T-helper 22 cell (primary cell): ENCODE measurements around the gene OR2V2.
"Not testable (repeated sequence)": the region's sequence is repeated elsewhere in the genome, so short reads cannot be mapped to it uniquely, and the experiment has no call there.

Experiments
- DNase-seq: peaks from one replicate; pipeline ENCODE4 v3.0.0-alpha.2; 2020; ENCODE audit warnings: low read depth

Gene OR2V2

DNA sequence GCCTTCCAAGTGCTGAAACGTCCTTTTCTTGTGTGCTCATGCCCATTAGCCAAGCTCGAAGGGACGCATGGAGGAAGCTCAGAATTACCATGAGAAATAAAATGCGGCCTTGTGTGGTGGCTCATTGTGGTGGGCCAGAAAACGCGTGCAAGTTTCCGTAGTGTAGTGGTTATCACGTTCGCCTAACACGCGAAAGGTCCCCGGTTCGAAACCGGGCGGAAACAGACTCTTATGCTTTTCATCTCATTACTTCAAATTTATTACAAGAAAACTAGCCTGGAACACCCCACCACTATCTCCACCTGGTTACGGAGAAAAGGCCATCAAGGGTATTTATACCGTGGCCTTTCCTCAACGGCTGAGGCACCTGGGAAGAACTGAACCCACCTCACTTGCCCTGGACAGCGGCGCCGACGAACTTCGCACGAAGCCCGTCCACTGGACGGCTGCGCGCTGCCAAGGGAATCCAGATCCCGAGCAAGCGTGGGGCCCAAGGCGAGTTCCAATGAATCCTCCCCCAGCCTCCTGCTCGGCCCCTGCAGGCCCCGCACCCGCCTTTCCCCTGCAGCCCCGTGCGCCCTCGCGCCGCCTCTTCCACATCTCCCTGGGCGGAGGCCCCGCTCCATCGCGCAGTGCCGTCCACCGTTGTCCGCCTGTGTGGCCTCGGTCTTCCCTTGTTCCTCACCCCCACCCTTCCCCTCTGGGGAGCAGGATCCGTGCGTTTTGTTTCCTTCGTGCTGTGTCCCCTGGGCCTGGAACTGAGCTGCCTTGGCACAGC lies 22.3 kb downstream of the OR2V2 start:
- DNase-seq, result not testable (repeated sequence)

DNA sequence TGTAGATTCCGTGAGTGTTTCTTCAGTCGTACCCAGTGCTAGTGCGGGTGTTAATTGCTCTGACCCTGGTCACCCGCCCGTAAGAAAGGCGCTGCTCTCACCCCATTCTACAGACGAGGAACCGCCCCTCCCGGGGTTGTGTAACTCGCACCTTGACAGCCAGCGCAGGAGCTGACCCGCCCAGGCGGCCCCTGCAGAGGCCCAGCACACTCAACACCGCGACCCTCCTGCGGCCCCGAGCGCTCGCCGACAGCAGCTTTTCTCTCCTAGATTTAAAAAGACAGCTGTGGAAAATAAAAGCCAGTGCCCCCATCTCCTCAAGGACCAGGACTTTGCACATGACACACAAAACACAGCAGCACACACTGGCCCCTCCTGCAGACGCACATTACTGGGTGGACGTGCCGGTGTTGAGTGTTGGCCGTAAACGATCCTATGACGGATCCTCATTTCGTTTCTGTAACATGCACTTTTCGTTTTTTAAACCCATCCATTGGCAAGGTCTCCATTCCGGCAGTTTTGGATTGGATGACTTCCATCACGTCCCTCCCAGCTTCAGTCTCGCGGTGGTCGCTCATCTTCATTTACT lies 22.9 kb downstream of the OR2V2 start:
- DNase-seq, result no peak

DNA sequence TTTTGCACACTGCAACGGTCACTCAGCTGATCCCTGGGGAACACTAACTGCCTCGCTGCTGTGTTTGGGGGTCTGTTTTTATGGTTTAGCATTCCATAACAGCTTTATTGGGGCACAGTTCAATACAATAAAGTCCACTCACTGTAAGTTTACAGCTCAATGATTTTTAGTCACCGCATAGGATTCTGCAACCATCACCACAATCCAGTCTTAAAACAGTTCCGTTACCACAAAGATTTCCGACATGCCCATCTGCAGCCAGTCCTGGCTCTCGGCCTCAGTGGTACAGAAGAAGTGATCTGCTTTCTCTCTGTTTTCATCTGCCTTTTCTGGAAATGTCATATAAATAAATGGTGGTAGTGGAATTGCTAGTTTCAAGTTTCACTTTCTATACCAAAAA lies 23.6 kb downstream of the OR2V2 start:
- DNase-seq, result no peak

DNA sequence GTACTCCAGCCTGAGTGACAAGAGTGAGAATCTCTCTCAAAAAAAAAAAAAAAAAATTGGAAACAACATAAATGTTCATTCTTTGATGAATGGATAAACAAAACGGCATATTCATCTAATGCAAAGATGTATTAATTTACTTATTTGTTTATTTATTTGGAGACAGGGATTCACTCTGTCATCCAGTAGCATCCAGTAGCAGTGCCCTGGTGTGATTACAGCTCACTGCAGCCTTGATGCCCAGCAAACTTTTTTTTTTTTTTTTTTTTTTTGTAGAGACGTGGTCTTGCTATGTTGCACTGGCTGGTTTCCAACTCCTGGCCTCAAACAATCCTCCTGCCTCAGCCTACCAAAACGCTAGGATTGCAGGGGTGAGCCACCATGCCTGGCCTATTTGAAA lies 24.4 kb downstream of the OR2V2 start:
- DNase-seq, result no peak

DNA sequence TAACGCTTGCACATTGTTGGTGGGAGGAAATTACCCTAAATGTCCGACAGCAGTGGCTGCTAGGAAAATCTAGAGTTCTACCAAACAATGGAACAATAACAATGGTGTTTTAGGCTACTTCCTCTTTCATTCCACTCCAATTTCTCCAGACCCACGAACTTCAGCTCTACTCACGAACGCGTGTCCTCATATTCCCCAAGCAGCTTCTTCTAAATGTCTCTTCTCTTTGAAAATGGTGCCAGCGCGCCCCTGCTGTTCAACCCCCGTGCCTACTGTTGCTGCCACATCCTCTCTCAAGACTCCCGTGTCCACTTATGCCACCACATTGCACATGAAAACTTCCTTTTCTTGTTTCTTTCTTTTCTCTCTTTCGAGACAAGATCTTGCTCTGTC lies 25.6 kb downstream of the OR2V2 start:
- no peak for DNase-seq

DNA sequence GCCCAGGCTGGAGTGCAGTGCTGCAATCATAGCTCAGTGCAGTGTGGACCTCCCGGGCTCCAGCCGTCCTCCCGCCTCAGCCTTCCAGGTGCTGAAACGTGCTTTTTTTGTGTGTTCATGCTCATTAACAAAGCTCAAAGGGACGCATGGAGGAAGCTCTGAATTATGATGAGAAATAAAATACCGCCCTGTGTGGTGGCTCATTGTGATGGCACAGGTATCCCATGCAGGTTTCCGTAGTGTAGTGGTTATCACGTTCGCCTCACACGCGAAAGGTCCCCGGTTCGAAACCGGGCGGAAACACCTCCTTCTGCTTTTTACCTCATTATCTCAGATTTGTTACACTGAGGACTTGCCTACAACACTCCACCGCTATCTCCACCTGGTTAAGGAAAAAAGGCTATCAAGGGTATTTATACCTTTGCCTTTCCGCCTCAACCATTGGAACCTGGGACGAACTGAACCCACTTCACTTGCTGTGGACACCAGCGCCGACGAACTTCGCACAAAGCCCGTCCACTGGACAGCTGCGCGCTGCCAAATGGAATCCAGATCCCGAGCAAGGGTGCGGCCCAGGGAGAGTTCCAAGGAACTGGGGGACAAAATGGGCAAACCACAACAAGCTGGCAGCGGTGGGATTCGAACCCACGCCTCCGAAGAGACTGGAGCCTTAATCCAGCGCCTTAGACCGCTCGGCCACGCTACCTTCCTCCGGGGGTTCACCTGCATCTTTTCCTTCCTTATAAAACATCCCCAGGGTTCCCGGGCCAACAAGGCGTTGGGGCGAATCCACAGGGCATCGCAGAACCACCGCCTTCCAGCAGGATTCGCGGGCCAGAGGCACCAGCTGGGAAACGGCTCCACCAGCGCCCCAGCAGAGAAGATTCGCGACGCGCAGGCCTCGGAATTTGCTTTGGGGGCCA lies 26.3 kb downstream of the OR2V2 start:
- DNase-seq, result no peak

DNA sequence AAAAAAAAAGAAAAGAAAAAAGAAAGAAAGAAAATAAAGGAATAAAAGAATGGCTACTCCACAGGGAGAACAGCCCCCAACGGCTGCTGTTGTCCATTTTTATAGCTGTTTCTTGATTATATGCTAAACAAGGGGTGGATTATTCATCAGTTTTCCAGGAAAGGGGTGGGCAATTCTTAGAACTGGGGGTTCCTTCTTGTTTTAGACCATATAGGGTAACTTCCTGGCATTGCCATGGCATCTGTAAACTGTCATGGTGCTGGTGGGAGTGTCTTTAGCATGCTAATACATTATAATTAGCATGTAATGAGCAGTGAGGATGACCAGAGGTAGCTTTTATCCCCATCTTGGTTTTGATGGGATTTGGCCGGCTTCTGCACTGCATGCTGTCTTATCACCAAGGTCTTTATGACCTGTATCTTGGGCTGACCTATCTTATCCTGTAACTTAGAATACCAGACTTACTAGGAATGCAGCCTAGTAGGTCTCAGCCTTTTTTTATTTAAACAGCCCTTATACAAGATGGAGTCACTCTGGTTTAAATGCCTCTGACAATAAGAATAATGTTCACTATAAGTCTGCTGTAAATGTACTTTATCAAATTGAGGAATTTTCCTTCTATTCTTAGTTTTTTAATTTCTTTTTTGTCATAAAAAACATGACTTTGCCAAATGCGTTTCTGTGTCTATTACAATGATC lies 29.0 kb downstream of the OR2V2 start:
- no peak for DNase-seq

DNA sequence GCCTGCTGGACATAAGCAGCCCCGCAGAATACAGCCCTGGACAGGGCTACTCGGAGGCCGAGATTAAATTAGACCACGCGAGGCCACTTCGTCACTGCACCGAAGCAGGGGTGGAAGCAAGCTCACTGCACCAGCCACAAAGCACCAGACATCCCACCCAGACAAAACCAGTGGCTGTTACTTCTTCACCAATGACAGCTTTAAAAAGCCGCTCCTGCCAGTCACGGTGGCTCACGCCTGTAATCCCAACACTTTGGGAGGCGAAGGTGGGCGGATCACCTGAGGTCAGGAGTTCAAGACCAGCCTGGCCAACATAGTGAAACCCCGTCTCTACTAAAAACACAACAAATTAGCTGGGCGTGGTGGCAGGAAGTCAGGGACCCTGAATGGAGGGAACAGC lies 30.2 kb downstream of the OR2V2 start:
- DNase-seq, result not testable (repeated sequence)

DNA sequence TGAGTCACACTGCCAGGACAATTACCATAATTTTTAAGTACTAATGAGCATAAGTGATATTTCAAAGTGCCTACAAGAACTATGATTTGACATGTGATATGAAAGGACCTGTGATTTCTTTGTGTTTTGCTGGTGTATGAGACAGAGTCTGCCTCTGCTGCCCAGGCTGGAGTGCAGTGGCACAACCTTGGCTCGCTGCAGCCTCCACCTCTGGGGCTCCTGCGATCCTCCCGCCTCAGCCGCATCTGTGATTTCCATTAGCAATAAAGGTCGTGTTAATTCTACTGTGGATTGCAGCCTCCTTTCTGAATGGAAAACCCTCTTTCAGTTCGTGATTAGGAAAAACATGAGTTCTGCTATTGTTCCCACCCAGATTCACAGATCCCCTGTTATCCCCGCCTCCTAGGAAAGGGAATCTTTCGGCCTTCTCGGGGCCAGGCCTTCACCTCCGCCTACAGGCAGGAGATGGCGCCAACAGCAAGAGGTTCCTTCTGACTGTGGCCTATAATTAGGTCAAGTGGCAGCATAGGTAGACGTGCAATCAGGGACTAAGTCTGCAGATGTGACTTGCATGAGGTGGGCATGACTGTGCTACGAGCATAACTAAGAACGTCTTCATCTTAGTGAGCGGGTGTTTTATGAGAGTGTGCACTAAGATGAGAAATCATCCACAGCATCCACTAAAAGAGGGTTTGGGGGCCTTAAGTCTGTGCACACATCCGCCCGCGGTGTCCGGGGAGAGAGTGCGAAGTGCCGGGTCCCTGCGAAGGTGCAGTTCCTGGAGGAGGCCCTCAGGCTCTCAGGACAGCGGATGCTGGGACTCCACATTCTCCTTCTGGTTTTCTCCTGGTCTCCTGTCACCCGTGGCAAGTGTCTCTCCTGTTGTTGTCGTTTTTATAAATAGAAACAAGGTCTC lies 34.5 kb downstream of the OR2V2 start:
- peak; percentile 51 for DNase-seq

DNA sequence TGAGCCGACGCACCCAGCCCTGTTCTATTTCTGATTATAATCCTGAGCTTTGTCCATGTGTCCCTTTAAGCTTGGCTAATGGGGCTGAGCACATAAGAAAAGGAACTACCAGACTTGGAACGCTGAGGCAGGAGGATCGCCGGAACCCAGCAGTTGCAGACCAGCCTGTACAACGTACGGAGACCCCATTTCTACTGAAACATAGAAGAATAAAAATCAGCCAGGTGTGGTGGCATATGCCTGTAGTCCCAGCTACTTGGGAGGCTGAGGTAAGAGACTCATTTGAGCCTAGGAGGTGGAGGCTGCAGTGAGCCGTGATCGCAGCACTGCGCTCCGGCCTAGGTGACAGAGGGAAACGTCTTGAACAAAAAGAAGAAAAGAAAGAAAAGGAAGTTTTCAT lies 35.3 kb downstream of the OR2V2 start:
- no peak for DNase-seq

DNA sequence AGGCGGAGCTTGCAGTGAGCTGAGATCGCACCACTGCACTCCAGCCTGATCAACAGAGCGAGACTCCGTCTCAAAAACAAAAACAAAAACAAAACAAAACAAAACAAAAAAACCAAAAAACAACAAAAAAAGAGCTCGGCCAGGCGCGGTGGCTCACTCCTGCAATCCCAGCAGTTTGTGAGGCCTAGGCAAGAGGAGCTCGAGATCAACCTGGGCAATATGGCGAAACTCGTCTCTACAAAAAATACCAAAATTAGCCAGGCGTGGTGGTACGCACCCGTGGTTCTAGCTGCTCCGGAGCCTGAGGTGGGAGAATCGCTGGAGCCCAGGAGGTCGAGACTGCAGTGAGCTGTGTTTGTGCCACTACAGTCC lies 37.4 kb downstream of the OR2V2 start:
- DNase-seq, result no peak

DNA sequence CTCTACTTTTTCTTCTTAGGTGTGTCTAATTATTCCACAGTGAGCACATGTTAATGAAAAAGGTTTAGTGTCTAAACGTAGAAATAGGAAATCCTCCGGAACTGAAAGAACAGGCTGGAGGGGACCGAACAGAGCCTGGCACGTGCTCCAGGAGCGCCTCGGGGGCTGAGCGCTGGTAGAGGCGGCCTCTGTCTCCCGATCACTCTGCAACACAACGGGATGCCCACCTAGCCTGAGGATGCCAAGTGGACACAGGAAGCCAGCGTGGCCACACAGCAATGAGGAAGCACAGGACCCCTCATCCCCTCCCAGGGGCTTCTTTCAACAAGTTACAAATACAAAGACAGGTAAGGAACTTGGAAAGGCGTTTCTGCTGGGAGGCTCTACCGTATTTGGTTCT lies 38.2 kb downstream of the OR2V2 start:
- no peak for DNase-seq

DNA sequence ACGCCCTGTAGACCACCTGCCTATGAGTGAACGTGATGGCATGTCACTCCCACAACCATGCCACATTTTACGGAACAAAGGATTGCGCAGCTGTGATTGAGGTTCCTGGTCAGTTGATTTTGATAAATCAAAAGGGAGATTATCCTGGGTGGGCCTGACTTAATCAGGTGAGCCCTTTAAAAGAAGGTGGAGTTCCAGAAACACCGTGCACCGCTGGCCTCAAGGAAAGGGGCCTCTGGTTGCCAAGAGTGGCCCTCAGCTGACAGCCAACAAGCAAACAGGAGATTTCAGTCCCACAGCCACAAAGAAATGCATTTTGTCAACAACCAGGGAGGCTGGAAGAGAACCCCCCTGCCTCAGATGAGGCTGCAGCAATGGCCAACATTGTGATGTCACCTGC lies 38.6 kb downstream of the OR2V2 start:
- DNase-seq, result no peak

DNA sequence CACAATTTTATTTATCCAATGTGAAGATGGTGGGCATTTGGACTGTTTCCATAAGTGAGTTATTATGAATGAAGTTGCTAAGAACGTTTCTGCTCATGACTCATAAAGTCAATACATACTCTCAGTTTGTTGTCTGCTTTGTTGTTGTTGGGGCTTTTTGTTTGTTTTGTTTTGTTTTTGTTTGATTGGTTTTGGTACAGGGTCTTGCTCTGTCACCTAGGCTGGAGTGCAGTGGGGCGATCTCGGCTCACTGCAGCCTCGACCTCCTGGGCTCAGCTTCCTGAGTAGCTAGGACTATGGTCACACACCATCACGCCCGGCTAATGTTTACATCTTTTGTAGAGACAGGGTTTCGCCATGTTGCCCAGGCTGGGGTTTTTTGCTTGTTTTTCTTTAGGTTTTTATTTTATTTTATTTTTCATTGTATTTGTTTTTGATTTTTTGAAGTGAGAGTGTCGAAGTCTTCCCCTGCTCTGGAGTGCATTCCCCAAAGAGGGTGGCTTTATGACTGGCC lies 39.7 kb downstream of the OR2V2 start:
- no peak for DNase-seq

DNA sequence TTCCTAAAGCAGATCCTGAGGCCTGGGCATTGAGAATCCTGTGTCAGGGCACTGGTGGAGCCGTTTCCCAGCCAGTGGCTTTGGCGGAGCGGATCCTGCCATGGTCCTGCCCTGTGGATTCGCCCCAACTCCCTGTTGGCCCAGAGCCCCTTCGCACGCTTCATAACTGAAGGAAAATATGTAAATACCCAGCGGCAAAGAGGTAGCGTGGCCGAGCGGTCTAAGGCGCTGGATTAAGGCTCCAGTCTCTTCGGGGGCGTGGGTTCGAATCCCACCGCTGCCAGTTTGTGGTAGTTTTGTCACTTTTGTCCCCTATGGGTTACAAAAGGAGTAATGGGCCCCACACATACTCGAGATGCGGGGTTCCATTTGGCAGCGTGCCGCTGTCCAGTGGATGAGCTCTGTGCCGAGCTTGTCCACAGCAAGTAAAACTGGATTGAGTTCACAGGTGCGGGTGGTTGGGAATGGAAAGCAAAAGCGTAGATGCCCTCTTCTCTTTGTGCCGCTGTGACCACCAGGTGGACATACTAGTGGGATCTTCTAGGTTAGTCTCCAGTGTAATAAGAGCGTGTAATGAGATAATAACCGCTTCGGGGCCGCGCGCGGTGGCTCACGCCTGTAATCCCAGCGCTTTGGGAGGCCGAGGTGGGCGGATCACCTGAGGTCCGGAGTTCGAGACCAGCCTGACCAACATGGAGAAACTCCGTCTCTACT lies 40.3 kb downstream of the OR2V2 start:
- DNase-seq, result no peak

DNA sequence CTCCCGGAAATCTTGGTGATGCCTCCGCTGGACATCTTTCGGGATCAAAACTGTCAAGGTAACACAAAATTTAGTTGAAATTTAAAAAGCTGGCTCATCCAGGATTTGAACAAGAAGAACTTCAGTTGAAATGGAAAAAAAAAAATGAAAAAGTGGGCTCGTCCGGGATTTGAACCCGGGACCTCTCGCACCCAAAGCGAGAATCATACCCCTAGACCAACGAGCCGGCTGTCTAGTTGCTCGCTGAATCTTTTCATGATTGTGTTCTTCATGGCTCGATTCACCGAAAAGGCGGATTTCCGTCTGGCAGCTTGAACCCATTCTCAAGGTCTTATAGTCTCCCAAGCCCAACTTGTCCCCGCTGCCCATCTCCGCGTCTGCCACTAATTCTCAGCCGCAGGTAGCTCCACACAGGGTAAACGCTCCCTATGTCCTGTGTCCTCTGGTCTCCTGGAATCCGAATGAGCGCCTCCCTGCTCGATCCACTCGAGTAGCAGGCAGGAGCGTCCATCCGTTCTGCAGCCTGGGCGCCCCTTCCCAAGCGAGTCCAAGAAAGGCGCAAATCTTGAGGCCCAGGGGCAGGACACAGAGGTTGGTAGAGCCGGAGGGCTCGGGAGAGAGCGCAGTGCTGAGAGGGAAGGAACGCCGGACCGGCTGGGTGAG lies 41.4 kb downstream of the OR2V2 start:
- peak; percentile 45 for DNase-seq

DNA sequence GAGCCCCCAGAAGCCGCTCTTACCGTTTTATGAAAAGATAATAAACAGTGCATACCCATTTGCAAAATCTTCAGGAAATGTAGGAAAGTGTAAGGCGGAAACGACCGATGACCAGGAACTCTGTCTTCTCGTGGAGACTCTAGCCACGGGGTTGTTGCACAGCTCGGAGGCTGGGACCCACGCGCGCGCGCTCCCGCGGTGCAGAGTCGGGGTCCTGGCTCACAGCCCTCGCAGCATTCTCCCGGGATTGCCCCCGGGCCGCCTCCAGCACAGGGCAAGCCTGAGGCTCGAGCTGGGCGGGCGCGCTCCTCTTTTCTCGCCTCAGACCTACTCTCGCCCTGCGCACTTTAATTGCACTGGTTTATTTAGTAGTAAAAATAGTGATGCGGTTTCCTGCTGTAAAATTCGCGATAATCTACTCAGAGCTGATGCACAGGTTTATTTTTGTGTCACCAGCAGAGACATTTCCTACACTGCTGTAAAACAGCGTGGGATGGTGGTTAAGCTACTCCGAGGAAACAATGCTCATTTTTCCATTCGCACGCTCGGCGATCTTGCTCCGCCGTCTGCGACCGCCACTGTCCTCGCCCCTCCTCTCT lies 42.1 kb downstream of the OR2V2 start:
- DNase-seq, result peak; percentile 23

DNA sequence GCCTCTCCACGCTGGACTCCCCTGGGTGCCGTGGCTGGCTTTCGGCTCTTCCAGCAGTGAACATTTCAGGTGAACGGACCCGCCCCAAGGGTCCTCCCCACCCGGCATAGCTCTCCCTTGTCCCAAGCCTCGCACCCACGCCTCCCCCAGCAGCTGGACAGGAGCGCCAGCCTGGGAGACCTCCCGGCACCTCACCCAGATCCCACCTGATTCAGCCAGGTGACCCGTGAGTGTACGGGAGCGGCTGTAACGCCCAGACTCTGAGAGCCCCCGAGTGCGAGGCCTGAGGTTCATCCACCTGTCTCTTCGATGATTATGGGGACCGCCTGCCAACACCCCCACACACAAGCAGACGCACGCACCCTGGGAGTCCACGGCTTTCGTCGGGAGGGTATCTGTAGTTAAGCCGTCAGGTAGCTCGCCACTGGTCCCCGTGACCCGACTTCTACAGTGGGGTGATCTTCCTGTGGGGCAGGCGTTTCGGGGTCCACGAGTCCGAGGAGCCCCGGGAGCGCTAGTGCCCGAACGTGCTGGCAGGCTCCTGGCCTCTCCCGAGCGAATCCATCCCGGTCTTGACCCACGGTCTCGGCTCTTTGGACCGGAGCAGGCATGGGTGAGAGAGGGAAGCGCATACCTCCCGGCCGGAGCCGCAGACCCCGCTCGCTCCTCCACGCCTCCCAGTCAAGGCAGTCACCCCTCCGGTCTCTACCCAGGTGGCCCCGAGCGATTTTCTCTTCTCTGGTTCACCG lies 42.8 kb downstream of the OR2V2 start:
- DNase-seq, result peak; percentile 24
